Epithelial cell of proximal tubule (primary cell): ENCODE data around the gene FBXO3. TPM values are rescaled to one million over a fixed set of nuclear protein-coding genes. Genes with fewer than 3 reads are reported as not detected.
A peak's percentile ranks its signal among the peaks of the same experiment; 100 is the strongest.

ENCODE experiments used
- DNase-seq: peaks from one replicate; pipeline ENCODE4 v3.0.0-alpha.2; 2011; ENCODE audit warnings: low read depth
- H3K4me3 ChIP-seq: 2 replicates; pipeline ENCODE4 v1.5.1; 2011; ENCODE audit warnings: low read depth, mild to moderate bottlenecking, low read length
- CTCF ChIP-seq: conservative IDR thresholded peaks from 2 replicates; pipeline ENCODE4 v1.5.1; 2012; ENCODE audit warnings: low read depth, mild to moderate bottlenecking, low read length
- total RNA-seq: library from RNA; depleted of rRNA; stranded (reverse); fragments of >200 nt; gene quantifications from 2 replicates; pipeline ENCODE4 v1.2.3, GENCODE V29; 2015

Gene FBXO3
- total RNA-seq, 1 donor from 2014 or later, result 20.3 TPM

DNA sequence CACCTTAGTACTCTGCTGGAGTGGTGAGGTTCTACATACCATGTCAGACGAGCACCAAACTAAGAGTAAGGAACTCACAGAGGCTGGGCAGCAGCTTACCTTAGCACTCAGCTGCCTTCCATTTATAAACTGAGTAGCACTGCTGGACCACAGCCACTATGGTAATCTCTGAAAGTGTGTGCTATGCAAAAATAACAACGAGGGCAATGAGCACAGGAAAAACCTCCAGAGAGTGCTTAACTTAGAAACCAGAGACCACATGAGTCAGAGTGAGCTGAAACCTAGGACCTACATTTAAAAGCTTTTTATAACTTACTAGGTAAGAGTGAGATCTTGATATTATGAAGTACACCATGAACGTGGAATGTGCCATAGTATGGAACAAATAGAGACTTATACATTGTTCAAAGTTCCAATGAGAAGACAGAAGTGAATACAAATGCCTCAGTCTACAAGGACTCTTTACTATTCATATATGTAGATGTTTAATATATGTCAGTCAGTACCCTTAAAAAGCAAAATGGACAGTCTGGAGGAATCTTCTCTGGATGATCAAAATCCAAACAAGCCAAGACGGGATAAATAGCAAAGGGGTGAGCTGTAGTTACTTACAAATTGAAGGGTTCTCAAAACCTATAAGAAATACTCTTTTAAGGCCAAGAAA is 20.9 kb downstream of the FBXO3 start:
- TF ChIP-seq CTCF, result no peak
- DNase-seq, result no peak
- no peak overlapping the region for H3K4me3 ChIP-seq

DNA sequence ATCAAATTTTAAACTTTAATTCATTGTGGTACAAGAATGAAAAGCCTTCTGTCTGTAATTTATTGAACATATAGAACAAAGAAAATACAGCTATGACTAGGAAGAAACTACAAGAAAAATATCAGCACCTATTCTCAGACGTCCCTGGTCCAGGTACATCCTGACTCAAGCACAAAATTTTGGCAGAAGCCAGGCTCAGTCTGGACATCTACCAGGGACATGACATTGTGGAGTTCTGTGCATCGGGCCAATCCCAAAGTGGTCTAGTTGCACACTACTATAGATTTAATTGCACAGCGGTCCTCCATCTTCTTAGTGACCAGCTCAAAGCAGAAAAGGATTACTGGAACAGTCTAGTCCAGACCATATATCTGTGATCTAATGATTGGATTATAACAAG is 22.4 kb downstream of the FBXO3 start:
- no peak overlapping the region for H3K4me3 ChIP-seq
- no peak for DNase-seq
- TF ChIP-seq CTCF, result no peak

DNA sequence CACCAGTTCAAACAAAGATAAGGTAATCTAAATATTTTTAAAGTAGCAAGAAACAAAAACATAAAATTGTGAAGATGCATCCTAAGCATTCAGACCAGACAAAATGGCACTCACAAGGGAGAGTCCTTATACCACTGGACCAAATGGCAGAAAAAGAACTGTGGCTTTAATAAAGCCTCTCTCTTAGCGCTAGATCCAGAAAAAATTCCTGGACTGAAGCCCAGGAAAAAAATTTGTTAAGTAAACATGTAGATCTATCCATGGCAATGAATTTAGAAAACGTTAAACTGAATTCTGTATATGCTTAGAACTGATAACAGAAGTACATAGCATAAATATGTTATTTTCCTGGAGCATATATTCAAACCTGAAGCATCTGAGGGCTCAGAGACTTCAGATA is 26.3 kb downstream of the FBXO3 start:
- no peak for TF ChIP-seq CTCF
- H3K4me3 ChIP-seq, result no peak overlapping the region
- DNase-seq, result no peak

- no peak overlapping the region for H3K4me3 ChIP-seq
- TF ChIP-seq CTCF, result no peak
- DNase-seq, result no peak
Observed at GRCh38 chr11:33743291-33743690, 31.0 kb downstream of the FBXO3 start.

DNA sequence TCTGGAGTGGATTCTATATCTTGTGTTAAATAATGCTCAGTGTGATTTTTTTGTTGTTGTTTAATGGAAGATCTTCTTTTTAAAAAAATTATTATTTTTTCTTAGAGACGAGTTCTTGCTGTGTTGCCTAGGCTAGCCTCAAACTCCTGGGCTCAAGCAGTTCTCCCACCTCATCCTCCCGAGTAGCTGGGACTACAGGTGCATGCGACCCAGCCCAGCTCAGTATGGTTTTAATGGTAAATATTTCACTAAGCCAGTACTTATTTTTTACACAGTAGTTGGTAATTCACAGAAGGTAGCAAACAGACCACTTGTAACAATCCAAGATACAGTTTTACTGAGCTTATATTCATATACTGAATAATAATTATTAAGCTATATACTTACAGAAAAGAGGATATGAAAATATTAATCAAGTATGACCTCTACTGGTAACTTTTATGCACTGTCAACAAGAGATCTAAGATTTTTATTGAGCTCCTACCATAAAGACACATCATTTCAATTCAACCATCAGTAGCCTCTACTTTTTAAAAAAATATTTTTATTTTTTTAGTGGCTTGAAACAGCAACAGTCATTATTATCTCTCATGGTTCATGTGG is 32.0 kb downstream of the FBXO3 start:
- no peak for TF ChIP-seq CTCF
- no peak for DNase-seq
- no peak overlapping the region for H3K4me3 ChIP-seq

DNA sequence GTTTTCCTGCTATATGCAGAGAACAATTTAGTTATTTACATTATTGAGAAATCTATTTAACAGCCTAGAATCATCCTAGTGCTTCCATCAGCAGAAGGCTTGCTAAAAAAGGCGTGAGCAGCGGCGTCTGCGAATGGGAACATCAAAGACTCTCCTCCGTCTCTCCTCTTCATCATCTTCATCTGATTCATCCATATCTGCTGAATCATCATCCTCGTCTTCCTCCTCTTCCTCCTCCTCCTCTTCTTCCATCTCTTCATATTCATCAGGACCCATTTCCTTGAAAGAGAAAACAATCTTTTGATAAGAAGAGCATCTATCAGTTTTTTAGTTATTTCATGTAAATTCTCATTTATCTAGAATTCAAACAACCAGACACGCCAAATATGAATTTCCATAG is 32.5 kb downstream of the FBXO3 start:
- no peak for DNase-seq
- TF ChIP-seq CTCF, result no peak
- H3K4me3 ChIP-seq, result no peak overlapping the region

- TF ChIP-seq CTCF, result no peak
- peak overlapping the region; percentile 93 for H3K4me3 ChIP-seq
- DNase-seq, result no peak
Observed at GRCh38 chr11:33737362-33737821, 36.9 kb downstream of the FBXO3 start.
